ENCODE results near the gene AKAP1.

The AKAP1 gene

DNA sequence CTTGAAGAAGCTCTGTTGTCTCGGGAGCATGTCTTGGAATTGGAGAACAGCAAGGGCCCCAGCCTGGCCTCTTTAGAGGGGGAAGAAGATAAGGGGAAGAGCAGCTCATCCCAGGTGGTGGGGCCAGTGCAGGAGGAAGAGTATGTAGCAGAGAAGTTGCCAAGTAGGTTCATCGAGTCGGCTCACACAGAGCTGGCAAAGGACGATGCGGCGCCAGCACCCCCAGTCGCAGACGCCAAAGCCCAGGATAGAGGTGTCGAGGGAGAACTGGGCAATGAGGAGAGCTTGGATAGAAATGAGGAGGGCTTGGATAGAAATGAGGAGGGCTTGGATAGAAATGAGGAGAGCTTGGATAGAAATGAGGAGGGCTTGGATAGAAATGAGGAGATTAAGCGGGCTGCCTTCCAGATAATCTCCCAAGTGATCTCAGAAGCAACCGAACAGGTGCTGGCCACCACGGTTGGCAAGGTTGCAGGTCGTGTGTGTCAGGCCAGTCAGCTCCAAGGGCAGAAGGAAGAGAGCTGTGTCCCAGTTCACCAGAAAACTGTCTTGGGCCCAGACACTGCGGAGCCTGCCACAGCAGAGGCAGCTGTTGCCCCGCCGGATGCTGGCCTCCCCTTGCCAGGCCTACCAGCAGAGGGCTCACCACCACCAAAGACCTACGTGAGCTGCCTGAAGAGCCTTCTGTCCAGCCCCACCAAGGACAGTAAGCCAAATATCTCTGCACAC is 21.2 kb downstream of the AKAP1 start:
- TF ChIP-seq GATA2 (IDR thresholded peaks at IDR 0.05; ENCODE audit: low read depth, low read length): no peak
- TF ChIP-seq GATA3 (IDR thresholded peaks at IDR 0.05; ENCODE audit: low read depth, low read length): no peak

DNA sequence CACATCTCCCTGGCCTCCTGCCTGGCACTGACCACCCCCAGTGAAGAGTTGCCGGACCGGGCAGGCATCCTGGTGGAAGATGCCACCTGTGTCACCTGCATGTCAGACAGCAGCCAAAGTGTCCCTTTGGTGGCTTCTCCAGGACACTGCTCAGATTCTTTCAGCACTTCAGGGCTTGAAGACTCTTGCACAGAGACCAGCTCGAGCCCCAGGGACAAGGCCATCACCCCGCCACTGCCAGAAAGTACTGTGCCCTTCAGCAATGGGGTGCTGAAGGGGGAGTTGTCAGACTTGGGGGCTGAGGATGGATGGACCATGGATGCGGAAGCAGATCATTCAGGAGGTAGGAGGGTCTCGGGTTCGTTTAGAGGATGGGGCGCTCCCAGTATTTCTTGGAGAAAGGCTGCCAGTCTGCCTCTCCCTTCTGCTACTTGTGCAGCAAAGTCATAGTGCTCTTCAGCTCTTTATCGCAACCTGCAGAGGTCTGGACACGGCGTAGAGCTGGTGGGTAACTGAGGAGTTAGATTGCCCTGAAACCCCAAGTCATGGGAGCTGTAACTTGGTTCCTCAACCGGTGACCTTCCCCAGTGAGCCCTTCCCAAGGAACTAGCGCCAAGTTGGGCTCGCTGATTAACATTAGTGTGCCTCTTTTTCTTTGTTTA is 21.9 kb downstream of the AKAP1 start:
- TF ChIP-seq GATA2 (IDR thresholded peaks at IDR 0.05; ENCODE audit: low read depth, low read length): no peak

DNA sequence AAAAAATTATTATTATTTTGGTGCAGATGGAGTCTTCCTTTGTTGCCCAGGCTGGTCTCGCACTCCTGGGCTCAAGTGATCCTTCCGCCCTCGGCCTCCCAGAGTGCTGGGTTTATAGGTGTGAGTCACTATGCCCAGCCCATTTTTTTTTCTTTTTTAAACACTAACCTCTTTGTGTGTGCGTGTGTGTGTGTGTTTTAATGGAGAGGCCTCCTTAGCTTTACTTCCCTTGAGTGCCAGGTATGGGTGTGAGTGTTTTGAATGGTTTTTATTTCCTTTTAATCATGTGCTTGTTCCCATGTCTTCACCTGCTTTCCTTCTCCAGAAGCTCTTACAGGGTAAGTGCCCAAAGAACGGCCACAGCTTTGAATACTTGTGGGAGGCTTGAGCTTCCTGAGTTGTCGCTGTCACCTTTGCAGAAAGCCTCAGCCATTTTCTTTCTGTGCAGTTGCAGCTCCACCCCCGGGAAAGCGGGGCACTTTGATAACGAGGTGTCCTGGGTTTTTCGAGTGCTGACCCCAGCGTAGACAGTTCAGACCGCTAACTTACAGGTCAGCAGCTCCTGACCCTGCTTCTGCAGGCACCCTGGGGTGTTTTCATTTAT is 22.6 kb downstream of the AKAP1 start:
- TF ChIP-seq GATA2 (IDR thresholded peaks at IDR 0.05; ENCODE audit: low read depth, low read length) (no peak), GATA3 (IDR thresholded peaks at IDR 0.05; ENCODE audit: low read depth, low read length) (no peak)

DNA sequence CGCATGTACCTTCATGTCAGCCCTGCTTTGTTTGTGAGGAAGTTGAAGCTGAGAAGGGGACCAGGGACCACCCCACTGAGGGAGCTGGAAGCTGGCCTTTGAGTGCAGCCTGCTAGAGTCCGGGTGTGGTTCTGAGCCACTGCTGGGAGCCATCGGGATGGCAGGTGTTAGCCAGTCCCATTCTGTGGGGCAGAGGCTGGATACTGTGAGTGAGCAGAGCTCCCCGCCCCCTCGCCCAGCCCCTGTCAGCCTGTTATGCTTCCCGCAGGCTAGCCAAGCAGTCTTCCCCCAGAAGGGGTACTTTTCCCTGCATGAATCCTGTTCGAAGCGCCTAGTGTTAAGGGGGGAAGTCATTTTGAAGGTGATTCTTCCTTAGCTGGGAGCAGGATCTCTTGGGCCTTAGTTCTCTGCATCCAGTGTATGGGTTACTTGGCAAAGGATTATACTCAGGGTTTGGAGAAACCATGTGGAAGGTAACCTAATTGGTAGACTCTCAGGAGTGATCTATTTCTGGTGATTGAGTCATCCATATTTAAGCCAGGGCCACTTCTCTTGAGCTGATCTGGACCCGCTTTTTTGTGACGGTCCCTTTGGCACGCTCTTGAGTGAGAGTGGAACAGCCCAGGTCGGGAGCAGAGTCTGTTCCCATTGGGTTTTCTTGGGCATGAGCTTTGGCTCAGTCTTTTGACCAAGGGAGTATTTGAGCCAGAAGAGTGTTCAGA is 23.8 kb downstream of the AKAP1 start:
- TF ChIP-seq GATA3 (IDR thresholded peaks at IDR 0.05; ENCODE audit: low read depth, low read length) (no peak), GATA2 (IDR thresholded peaks at IDR 0.05; ENCODE audit: low read depth, low read length) (no peak)

DNA sequence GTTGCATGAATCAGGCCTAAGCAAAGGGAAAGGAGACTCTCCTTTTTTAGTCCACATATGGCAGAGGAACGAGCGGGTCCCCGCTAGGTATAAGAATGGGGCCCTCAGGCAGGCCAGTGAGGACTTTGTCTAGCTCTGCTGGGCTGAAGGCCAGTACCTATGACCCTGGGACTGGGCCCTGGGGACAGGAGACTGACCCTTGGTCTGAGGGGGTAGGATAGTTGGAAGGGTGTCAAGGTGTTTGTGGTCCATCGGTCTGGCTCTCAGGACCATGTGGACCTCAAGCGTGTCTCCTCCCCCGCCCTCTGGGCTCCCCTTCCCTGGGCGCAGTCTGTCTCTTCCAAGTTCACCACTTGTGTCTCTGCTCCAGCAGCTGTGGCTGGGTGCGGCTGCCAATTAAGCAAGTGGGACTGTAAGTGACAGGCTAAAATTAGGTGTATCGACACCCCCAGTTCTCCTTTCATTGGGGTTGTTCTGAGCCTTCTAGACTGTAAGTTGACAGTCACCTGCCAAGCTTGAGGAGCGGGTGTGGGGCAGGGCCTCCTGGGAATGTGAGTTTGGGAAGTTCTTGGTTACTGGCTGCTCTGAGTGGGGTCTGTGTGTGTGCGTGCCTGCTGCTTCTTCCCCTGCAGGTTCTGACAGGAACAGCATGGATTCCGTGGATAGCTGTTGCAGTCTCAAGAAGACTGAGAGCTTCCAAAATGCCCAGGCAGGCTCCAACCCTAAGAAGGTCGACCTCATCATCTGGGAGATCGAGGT is 24.5 kb downstream of the AKAP1 start:
- no peak for TF ChIP-seq GATA2 (IDR thresholded peaks at IDR 0.05; ENCODE audit: low read depth, low read length)
- no peak for TF ChIP-seq GATA3 (IDR thresholded peaks at IDR 0.05; ENCODE audit: low read depth, low read length)

DNA sequence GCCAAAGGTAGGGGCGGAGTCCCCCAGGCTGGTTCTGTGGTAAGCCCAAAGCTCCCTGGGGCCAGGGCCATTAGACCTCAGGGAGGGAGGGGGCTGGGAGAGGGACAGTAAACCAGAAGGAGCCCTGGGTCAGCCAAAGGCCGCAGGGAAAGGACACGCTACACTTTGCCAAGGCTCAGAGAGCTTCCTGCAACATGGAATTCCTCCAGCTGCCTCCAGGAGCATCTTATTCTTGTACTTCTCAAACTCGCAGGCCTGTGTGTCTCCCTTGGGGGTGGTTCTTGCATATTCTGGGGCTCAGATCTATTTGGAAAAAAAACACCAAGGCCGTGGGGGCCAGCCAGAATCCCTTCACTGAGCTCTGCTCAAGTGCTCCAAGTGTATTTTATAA is 25.1 kb downstream of the AKAP1 start:
- TF ChIP-seq GATA3 (IDR thresholded peaks at IDR 0.05; ENCODE audit: low read depth, low read length) (no peak), GATA2 (IDR thresholded peaks at IDR 0.05; ENCODE audit: low read depth, low read length) (no peak)

DNA sequence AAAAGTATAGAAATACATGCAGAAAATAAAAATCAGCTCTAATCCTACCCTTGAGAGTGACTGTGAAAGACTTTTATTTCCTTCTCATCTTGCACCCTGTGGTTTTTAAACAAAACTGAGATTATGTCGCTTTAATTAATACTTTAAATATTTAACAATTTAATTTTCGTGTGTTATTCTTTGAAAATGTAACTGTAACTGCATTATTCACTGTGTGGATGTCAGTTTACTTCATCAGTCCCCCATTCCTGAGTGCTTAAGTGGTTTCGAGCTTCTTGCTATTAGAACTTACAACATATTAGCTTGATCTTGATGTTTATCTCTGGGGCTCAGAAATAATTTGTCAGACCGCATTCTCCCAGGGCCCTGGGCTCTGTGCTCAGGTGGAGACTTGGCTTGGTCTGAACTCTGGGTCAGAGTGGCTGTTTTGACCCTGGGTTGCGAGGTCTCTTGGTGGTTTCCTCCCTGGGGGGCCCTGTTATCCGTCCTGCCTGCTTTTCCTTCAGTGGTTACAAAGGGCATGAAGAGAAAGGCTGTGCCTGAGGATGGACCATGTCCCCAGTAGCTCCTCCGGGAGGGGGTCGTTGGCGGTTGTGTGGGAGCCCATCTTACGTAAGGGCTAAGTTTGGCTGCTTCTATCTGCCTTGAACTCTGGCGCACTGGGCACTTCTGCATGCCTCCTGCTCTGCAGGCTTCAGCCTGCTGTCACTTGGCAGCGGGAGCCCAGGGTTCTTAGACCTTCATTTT is 25.7 kb downstream of the AKAP1 start:
- no peak for TF ChIP-seq GATA3 (IDR thresholded peaks at IDR 0.05; ENCODE audit: low read depth, low read length)
- 0 out of 2 replicates have a peak, but pooled peaks have one; percentile 14 for TF ChIP-seq GATA2 (IDR thresholded peaks at IDR 0.05; ENCODE audit: low read depth, low read length)

DNA sequence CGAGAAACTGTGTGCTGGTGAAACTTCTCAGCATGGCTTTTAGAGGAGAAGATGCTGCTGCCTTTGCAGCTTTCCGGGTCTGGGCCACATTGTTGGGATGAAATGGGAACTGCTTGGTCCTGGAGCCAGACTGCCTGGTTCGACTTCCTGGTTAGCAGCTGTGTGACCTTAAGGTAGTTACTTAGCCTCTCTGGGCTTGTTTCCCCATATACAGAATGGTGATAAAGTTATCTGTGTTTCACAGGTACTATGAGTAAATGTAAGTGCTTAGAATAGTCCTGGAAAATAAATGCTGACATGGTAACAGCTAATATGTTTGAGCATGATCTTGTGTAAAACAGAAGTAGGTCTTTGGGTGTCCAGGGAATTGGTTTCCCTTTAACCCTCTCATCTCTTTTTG is 26.3 kb downstream of the AKAP1 start:
- TF ChIP-seq GATA2 (IDR thresholded peaks at IDR 0.05; ENCODE audit: low read depth, low read length) (no peak), GATA3 (IDR thresholded peaks at IDR 0.05; ENCODE audit: low read depth, low read length) (no peak)

DNA sequence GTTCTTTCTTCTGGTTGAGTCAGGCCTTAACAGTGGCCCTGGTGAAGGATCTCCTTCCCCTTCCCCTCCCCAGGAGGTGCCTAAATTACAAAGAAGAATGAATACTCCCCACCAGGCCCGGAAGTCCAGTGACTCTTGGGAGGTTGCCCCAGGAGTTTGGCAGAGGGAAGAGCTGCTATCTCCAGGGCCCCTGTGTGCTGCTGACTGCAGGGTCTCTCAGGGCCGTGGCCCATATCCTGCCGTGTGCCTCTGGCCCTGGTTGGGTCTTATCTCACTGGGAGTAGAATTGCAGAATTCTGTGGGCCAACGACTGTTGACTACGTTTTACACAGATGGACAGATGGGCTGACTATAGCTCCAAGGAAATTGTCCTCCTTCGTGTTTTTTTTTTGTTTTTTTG is 28.0 kb downstream of the AKAP1 start:
- TF ChIP-seq GATA3 (IDR thresholded peaks at IDR 0.05; ENCODE audit: low read depth, low read length): no peak
- TF ChIP-seq GATA2 (IDR thresholded peaks at IDR 0.05; ENCODE audit: low read depth, low read length): no peak

DNA sequence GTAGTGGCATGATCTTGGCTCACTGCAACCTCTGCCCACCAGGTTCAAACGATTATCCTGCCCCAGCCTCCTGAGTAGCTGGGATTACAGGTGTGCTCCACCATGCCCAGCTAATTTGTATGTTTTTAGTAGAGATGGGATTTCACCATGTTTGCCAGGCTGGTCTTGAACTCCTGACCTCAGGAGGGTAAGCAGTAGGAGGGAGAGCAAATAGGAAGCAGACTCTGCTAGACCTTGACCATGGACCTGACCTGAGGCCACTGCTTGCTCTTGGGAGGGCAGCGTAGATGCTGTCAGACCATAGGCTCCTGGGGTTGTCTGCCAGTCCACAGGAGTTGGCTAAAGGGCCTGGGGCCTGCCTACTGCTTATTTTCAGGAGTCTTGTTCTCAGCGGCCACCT is 28.6 kb downstream of the AKAP1 start:
- TF ChIP-seq GATA2 (IDR thresholded peaks at IDR 0.05; ENCODE audit: low read depth, low read length): no peak
- no peak for TF ChIP-seq GATA3 (IDR thresholded peaks at IDR 0.05; ENCODE audit: low read depth, low read length)

DNA sequence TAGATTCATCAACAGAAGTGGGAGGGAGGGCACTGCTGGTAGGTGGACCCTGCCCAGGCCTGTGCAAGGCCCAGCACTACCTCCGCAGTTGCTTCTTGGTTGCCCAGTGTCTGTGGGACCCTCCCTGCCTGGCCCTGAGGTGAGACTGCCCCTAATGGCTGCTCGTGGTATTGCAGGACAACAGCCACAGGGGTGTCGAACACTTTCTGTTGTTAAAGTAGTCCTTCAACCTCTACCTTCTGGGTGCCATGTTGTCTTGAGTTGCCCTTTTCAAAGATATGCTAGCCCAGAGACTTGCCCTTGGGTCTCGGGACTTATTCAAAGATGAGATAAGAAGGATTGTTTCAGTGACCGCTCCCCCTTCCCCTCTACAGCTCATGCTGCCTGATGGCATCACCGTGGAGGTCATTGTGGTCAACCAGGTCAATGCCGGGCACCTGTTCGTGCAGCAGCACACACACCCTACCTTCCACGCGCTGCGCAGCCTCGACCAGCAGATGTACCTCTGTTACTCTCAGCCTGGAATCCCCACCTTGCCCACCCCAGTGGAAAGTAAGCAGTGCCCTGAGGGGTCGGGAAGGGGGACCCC is 29.1 kb downstream of the AKAP1 start:
- TF ChIP-seq GATA3 (IDR thresholded peaks at IDR 0.05; ENCODE audit: low read depth, low read length) (no peak), GATA2 (IDR thresholded peaks at IDR 0.05; ENCODE audit: low read depth, low read length) (no peak)

DNA sequence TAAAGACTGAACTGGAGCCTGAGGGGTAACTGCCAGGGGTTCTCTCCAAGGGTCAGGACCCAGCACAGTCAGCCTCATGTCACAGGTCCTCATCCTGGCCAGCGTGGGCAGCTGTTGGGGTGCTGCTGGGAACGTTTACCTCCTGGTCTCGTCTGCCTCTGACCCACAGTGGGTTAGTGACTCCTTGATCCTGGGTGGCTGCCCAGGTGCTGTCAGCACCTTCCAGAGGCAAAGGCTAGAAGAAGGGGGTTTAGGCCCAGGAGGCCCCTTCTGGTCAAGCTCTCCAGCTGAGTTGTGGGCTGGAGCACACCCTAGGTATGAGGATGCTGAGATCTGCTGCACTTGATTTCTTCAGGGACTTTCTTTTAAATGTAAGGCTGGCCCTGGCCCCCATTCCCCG is 30.3 kb downstream of the AKAP1 start:
- TF ChIP-seq GATA2 (IDR thresholded peaks at IDR 0.05; ENCODE audit: low read depth, low read length) (no peak), GATA3 (IDR thresholded peaks at IDR 0.05; ENCODE audit: low read depth, low read length) (no peak)

DNA sequence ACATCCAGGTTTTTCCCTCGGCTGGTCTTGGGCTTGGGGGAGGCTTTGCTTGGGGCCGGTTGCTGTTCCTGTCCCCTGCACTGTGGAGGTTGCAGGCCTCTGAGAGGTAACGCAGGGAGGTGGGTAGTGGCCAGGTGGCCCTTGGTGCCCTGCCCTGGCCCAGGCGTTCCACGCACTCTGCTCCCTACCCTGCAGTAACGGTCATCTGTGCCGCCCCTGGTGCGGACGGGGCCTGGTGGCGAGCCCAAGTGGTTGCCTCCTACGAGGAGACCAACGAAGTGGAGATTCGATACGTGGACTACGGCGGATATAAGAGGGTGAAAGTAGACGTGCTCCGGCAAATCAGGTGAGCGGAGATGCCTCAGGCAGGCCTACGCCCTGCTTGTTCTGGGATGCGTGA is 30.9 kb downstream of the AKAP1 start:
- TF ChIP-seq GATA2 (IDR thresholded peaks at IDR 0.05; ENCODE audit: low read depth, low read length) (no peak), GATA3 (IDR thresholded peaks at IDR 0.05; ENCODE audit: low read depth, low read length) (no peak)
